H1 (cell line): ENCODE results near the gene PHF10. TPM values are rescaled to one million over a fixed set of nuclear protein-coding genes. Genes with fewer than 3 reads are reported as not detected.

ENCODE experiments used
- CTCF ChIA-PET: fragments of 300-600 bp; sonication (Branson Sonifier 250); formaldehyde crosslinking; loops from one replicate; lab custom pipeline; 2021; ENCODE audit not compliant: partially characterized antibody; lab: Charles Lee
- POLR2A ChIA-PET: fragments of 300-600 bp; sonication (Branson Sonifier 250); formaldehyde crosslinking; loops from one replicate; lab custom pipeline; 2021; ENCODE audit warnings: inconsistent platforms; ENCODE audit not compliant: partially characterized antibody; lab: Charles Lee
- DNase-seq, 2 experiments: peaks; one replicate each; pipeline versions ENCODE4 v3.0.0 to v3.0.0-alpha.2; 2010 to 2022; ENCODE audit warnings: low spot score in 2 of 2, low read depth in 1 of 2, mixed read lengths in 1 of 2
- FAIRE-seq: peaks from 2 replicates; lab custom pipeline; 2011; peaks lifted over from hg19 to GRCh38; lab: Jason Lieb, UNC
- H2AFZ ChIP-seq: 2 replicates; pipeline ENCODE4 v1.8.1; 2012; ENCODE audit warnings: low read length, inconsistent platforms
- H2AK5ac ChIP-seq: 2 replicates; pipeline ENCODE4 v1.6.1; 2013; ENCODE audit warnings: low read depth, low read length
- H2BK120ac ChIP-seq: replicated peaks from 2 replicates; pipeline ENCODE3; 2013; ENCODE audit warnings: low read depth, low read length, inconsistent platforms
- H2BK12ac ChIP-seq: 2 replicates; pipeline ENCODE4 v1.6.1; 2013; ENCODE audit warnings: low read depth, low read length
- H2BK15ac ChIP-seq: 2 replicates; pipeline ENCODE4 v1.6.1; 2013; ENCODE audit warnings: low read length
- H2BK20ac ChIP-seq: 2 replicates; pipeline ENCODE4 v1.6.1; 2013; ENCODE audit warnings: low read length
- H2BK5ac ChIP-seq: 2 replicates; pipeline ENCODE4 v1.6.1; 2013; ENCODE audit warnings: low read depth, low read length
- H3K14ac ChIP-seq: 2 replicates; pipeline ENCODE4 v1.6.1; 2013; ENCODE audit warnings: inconsistent platforms; ENCODE audit not compliant: insufficient read length
- H3K18ac ChIP-seq: 2 replicates; pipeline ENCODE4 v1.6.1; 2013; ENCODE audit warnings: low read length; ENCODE audit errors: extremely low read depth
- H3K23ac ChIP-seq: 2 replicates; pipeline ENCODE4 v1.6.1; 2013; ENCODE audit warnings: inconsistent platforms; ENCODE audit not compliant: insufficient read length
- H3K23me2 ChIP-seq: 2 replicates; pipeline ENCODE4 v1.6.1; 2013; ENCODE audit warnings: low read depth, low read length
- H3K27ac ChIP-seq: 2 replicates; pipeline ENCODE4 v1.6.1; 2011; ENCODE audit warnings: low read depth, low read length, inconsistent platforms
- H3K27me3 ChIP-seq, 4 experiments: replicated peaks in 1 of 4; 1 replicate in 1 of 4; 2 replicates in 3 of 4; pipeline versions ENCODE4 v1.6.1 to v1.8.1; 2011 to 2013; ENCODE audit warnings: low read length in 3 of 4, mild to moderate bottlenecking in 3 of 4, inconsistent platforms in 2 of 4, mixed read lengths in 2 of 4, moderate library complexity in 1 of 4; ENCODE audit not compliant: control insufficient read depth in 3 of 4, insufficient read depth in 3 of 4; ENCODE audit errors: extremely low read depth in 1 of 4
- H3K36me3 ChIP-seq, 4 experiments: 2 replicates each; pipeline versions ENCODE4 v1.6.1 to v1.8.1; 2011 to 2013; ENCODE audit warnings: mild to moderate bottlenecking in 4 of 4, low read length in 3 of 4, moderate library complexity in 2 of 4, control low read depth in 1 of 4, inconsistent platforms in 1 of 4; ENCODE audit not compliant: insufficient read depth in 4 of 4, control insufficient read depth in 2 of 4
- H3K4ac ChIP-seq: replicated peaks from 2 replicates; pipeline ENCODE3; 2013; ENCODE audit warnings: low read length, low read depth, mixed read lengths, inconsistent platforms; ENCODE audit not compliant: insufficient read length
- H3K4me1 ChIP-seq, 4 experiments: replicated peaks in 1 of 4; 1 replicate in 1 of 4; 2 replicates in 3 of 4; pipeline versions ENCODE4 v1.6.1 to v1.8.1; 2011 to 2013; ENCODE audit warnings: low read length in 3 of 4, inconsistent platforms in 2 of 4, mixed read lengths in 1 of 4; ENCODE audit not compliant: insufficient read depth in 4 of 4, control insufficient read depth in 3 of 4
- H3K4me2 ChIP-seq, 2 experiments: 2 replicates each; pipeline versions ENCODE4 v1.6.1 to v1.8.1; 2011 to 2013; ENCODE audit warnings: low read depth in 2 of 2, low read length in 2 of 2, control low read depth in 1 of 2, inconsistent platforms in 1 of 2, mild to moderate bottlenecking in 1 of 2; ENCODE audit not compliant: insufficient read depth in 1 of 2
- H3K4me3 ChIP-seq, 4 experiments: fragments of 200-600, 300-600 bp in 1 of 4; sonication (generic), shearing (Covaris generic), sonication (Bioruptor Twin) in 1 of 4; 2 replicates each; pipeline versions ENCODE4 v1.5.1 to v1.8.1; 2011 to 2016; ENCODE audit warnings: low read length in 4 of 4, low read depth in 3 of 4, control low read depth in 2 of 4, inconsistent platforms in 2 of 4, mild to moderate bottlenecking in 2 of 4, mixed read lengths in 1 of 4, moderate library complexity in 1 of 4; ENCODE audit not compliant: insufficient read depth in 2 of 4; ENCODE audit errors: extremely low read depth in 1 of 4
- H3K56ac ChIP-seq: replicated peaks from 2 replicates; pipeline ENCODE3; 2013; ENCODE audit warnings: low read depth, mild to moderate bottlenecking, mixed read lengths, low read length, inconsistent platforms; ENCODE audit not compliant: insufficient read length
- H3K79me1 ChIP-seq: 2 replicates; pipeline ENCODE4 v1.6.1; 2013; ENCODE audit warnings: low read depth, low read length, control low read depth
- H3K79me2 ChIP-seq, 2 experiments: 2 replicates each; pipeline versions ENCODE4 v1.6.1 to v1.8.1; 2012 to 2013; ENCODE audit warnings: low read length in 2 of 2, mild to moderate bottlenecking in 2 of 2, inconsistent platforms in 1 of 2; ENCODE audit not compliant: insufficient read depth in 2 of 2, control insufficient read depth in 1 of 2
- H3K9ac ChIP-seq, 4 experiments: replicated peaks in 1 of 4; 1 replicate in 1 of 4; 2 replicates in 3 of 4; pipeline versions ENCODE4 v1.6.1 to v1.8.1; 2011 to 2013; ENCODE audit warnings: low read depth in 3 of 4, low read length in 3 of 4, control low read depth in 2 of 4, mild to moderate bottlenecking in 2 of 4, moderate library complexity in 2 of 4, inconsistent platforms in 1 of 4; ENCODE audit errors: extremely low read depth in 1 of 4
- H3K9me3 ChIP-seq, 2 experiments: 2 replicates each; pipeline versions ENCODE4 v1.6.1 to v1.8.1; 2012 to 2013; ENCODE audit warnings: mild to moderate bottlenecking in 2 of 2, moderate library complexity in 2 of 2, control low read depth in 1 of 2, inconsistent platforms in 1 of 2, low read depth in 1 of 2, low read length in 1 of 2, mixed read lengths in 1 of 2; ENCODE audit not compliant: insufficient read depth in 2 of 2
- H4K20me1 ChIP-seq, 2 experiments: replicated peaks in 1 of 2; 2 replicates each; pipeline versions ENCODE3 to v1.8.1; 2011 to 2013; ENCODE audit warnings: inconsistent platforms in 2 of 2, low read length in 2 of 2, mild to moderate bottlenecking in 1 of 2; ENCODE audit not compliant: insufficient read depth in 2 of 2, control insufficient read depth in 1 of 2
- H4K5ac ChIP-seq: 2 replicates; pipeline ENCODE4 v1.6.1; 2013; ENCODE audit warnings: low read length, low read depth, mixed read lengths, inconsistent platforms; ENCODE audit not compliant: insufficient read length
- H4K8ac ChIP-seq: 2 replicates; pipeline ENCODE4 v1.8.0; 2013; ENCODE audit warnings: mild to moderate bottlenecking, moderate library complexity, low read length, inconsistent platforms; ENCODE audit not compliant: insufficient read depth; ENCODE audit errors: extremely low read depth
- H4K91ac ChIP-seq: replicated peaks from 2 replicates; pipeline ENCODE3; 2013; ENCODE audit warnings: low read length, mixed read lengths, inconsistent platforms; ENCODE audit not compliant: insufficient read length
- ASH2L ChIP-seq: fragments of 200-600, 300-600 bp; sonication (generic); IDR thresholded peaks from one replicate; pipeline ENCODE4 v1.7.1; 2017; ENCODE audit warnings: low read length
- EP300 ChIP-seq, 2 experiments: IDR thresholded peaks; 1 replicate in 1 of 2; 2 replicates in 1 of 2; pipeline ENCODE4 v1.6.1; 2011 to 2012; ENCODE audit warnings: low read depth in 2 of 2, low read length in 2 of 2, mild to moderate bottlenecking in 2 of 2, borderline replicate concordance in 1 of 2, inconsistent platforms in 1 of 2, moderate library complexity in 1 of 2
- GABPA ChIP-seq: IDR thresholded peaks from 2 replicates; pipeline ENCODE4 v1.6.1; 2011; ENCODE audit warnings: mild to moderate bottlenecking, low read length, moderate library complexity, borderline replicate concordance; ENCODE audit not compliant: insufficient read depth
- WGBS, 2 experiments: shearing (Covaris generic) in 1 of 2; methylation state at CpG; one replicate each; pipeline versions ENCODE4 v1.1.6 to v1.1.7; 2013 to 2015; ENCODE audit warnings: low lambda C conversion rate in 2 of 2, mixed read lengths in 2 of 2, inconsistent platforms in 1 of 2, low coverage in 1 of 2, missing lambda C conversion rate in 1 of 2; ENCODE audit not compliant: insufficient replicate concordance in 2 of 2, insufficient coverage in 1 of 2, insufficient read length in 1 of 2; ENCODE audit errors: extremely low coverage in 1 of 2, missing lambda C conversion rate in 1 of 2; 5-methylcytosine and 5-hydroxymethylcytosine counted together
- polyA plus RNA-seq, 7 experiments: library from polyadenylated mRNA; depleted of rRNA in 3 of 7; stranded (reverse) in 5 of 7; unstranded in 2 of 7; fragments of >200 nt in 5 of 7; fragments of 200-250 nt in 2 of 7; gene quantifications; 1 replicate in 5 of 7; 2 replicates in 1 of 7; 4 replicates in 1 of 7; pipeline versions ENCODE4 v1.2.1 to v1.2.3, GENCODE V29; 2011 to 2013; ENCODE audit warnings: missing spikeins in 2 of 7, mixed read lengths in 2 of 7
- total RNA-seq: library from RNA; stranded (reverse); fragmentation: NEBNext Ultra II Directional; extraction: Animal tissue kit (Norgen Biotek cat#: 25700); gene quantifications from 2 replicates; pipeline ENCODE4 v1.2.1, GENCODE V29; 2021

The PHF10 gene
- total and polyA plus RNA-seq, 2 of the 8 experiments (the other 6 are each of a cell fraction or from before 2014, with no cell fraction given), result 15.6 to 51.1 TPM

DNA sequence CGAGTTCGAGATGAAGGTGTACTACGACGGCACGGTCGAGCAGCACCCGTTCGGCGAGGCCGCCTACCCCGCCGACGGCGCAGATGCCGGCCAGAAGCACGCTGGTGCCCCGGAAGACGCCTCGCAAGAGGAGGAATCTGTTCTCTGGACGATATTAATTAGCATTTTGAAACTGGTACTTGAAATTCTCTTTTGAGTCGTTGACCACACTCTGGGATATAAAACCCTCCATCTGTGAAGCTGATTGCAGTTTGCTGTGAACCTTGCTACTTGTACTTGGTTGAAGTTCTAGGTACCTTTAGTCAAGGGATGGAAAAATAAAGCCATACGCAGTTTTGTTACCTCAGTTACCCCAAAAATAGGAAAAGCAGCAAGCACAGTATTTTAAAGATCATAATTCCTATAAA lies 21.5 kb downstream of the PHF10 start:
- H2AK5ac ChIP-seq, result no peak overlapping the region
- H3K56ac ChIP-seq, result no peak overlapping the region
- H3K4me1 ChIP-seq, result peaks cover 0 to 16% (median 5%) of the 10 kb centered on the region in 4 experiments; a peak in 2 of 7 replicates
- H3K4me3 ChIP-seq, result peak overlapping the region; percentile 79 to 96 (median 94)
- peak overlapping the region; percentile 88 for H3K27ac ChIP-seq
- no peak for DNase-seq
- H2BK5ac ChIP-seq, result peak overlapping the region; percentile 95
- H3K79me1 ChIP-seq, result peaks cover 15% of the 10 kb centered on the region
- H3K27me3 ChIP-seq, result no peaks in the 10 kb centered on the region
- 6% methylated on average over 22 of the region's 22 CpGs; no CpG with 5 or more reads in 1 of the 2 experiments for WGBS, 2 experiments
- H2BK20ac ChIP-seq, result no peak overlapping the region
- H4K91ac ChIP-seq, result peak overlapping the region; percentile 97
- peak overlapping the region; percentile 89 for H4K5ac ChIP-seq
- peaks cover 0 to 18% (median under 1%) of the 10 kb centered on the region in 4 experiments; a peak in 3 of 8 replicates for H3K36me3 ChIP-seq
- peak overlapping the region; percentile 91 to 96 for H3K4me2 ChIP-seq
- peaks cover 5% of the 10 kb centered on the region; the same call in 1 of the 2 replicates for H3K23me2 ChIP-seq
- no peak overlapping the region for H3K18ac ChIP-seq
- H3K14ac ChIP-seq, result no peak overlapping the region
- POLR2A ChIA-PET, result interaction anchor here (0.9 to 6.3 kb wide), 13 partner anchors 7 to 851 kb away, joined by 3 to 58 read pairs (median 5); partner anchors contain the start of genes DYNLT2, ERMARD, PHF10 and TBP
- no peak overlapping the region for H2BK12ac ChIP-seq
- no peaks in the 10 kb centered on the region for H3K9me3 ChIP-seq
- peaks cover 5 to 16% of the 10 kb centered on the region in 2 experiments for H4K20me1 ChIP-seq
- CTCF ChIA-PET, result interaction anchor here (0.6 to 1.2 kb wide), 3 partner anchors 15 to 82 kb away, joined by 3 read pairs; no protein-coding TSS in a partner anchor
- peak overlapping the region; percentile 52 to 97 (median 92) for H3K9ac ChIP-seq
- TF ChIP-seq GABPA (no peak), EP300 (IDR thresholded peaks at IDR 0.05; ENCODE audit: borderline replicate concordance in 1 of 2, low read depth in 2 of 2, low read length in 2 of 2) (no peak), ASH2L (peak; percentile 10)
- H3K79me2 ChIP-seq, result peaks cover 0 to 65% of the 10 kb centered on the region in 2 experiments; a peak in 3 of 4 replicates
- H2AFZ ChIP-seq, result no peak overlapping the region
- peak overlapping the region; percentile 98; the same call in 1 of the 2 replicates for H4K8ac ChIP-seq
- H2BK120ac ChIP-seq, result no peak overlapping the region
- H2BK15ac ChIP-seq, result no peak overlapping the region
- H3K23ac ChIP-seq, result no peak overlapping the region
- FAIRE-seq, result no peak
- H3K4ac ChIP-seq, result peak overlapping the region; percentile 87
